Activated CD8-positive, alpha-beta T cell treated with anti-CD3 and anti-CD28 coated beads for 36 hours (primary cell): ENCODE data around the gene ACACB. TPM values are rescaled to one million over a fixed set of nuclear protein-coding genes. Genes with fewer than 3 reads are reported as not detected.

Experiments used
- ATAC-seq: fragments of 200-7000 bp; cut with Tn5 transposase; one replicate; pipeline ENCODE4 v1.10.0; 2021; ENCODE audit warnings: mild to moderate bottlenecking, moderate library complexity
- CTCF ChIA-PET: fragments of 350-600 bp; sonication (Branson Sonifier 250); formaldehyde crosslinking; loops from one replicate; lab custom pipeline; 2021; ENCODE audit warnings: antibody characterized with exemption; lab: Charles Lee
- POLR2A ChIA-PET: fragments of 350-600 bp; sonication (Branson Sonifier 250); formaldehyde crosslinking; loops from one replicate; lab custom pipeline; 2021; ENCODE audit warnings: antibody characterized with exemption; lab: Charles Lee
- DNase-seq: peaks from one replicate; pipeline ENCODE4 v3.0.0-alpha.2; 2020
- H3K27ac Mint-ChIP-seq: one replicate; pipeline ENCODE4 v1.8.0; 2021; ENCODE audit warnings: mild to moderate bottlenecking, mixed read lengths
- H3K27me3 Mint-ChIP-seq: one replicate; pipeline ENCODE4 v1.8.0; 2021; ENCODE audit warnings: mixed read lengths
- H3K36me3 Mint-ChIP-seq: one replicate; pipeline ENCODE4 v1.8.0; 2021; ENCODE audit warnings: low read depth, mixed read lengths
- H3K4me1 Mint-ChIP-seq: one replicate; pipeline ENCODE4 v1.8.0; 2021; ENCODE audit warnings: low read depth, mixed read lengths
- H3K4me3 Mint-ChIP-seq: one replicate; pipeline ENCODE4 v1.8.0; 2021; ENCODE audit warnings: mild to moderate bottlenecking, moderate library complexity, mixed read lengths
- H3K9me3 Mint-ChIP-seq: one replicate; pipeline ENCODE4 v1.8.0; 2021; ENCODE audit warnings: mixed read lengths
- intact Hi-C: fragments of 100-400 bp; cut with micrococcal nuclease; formaldehyde crosslinking; loops from one replicate; pipeline ENCODE4 v1.10.0; 2022
- total RNA-seq, 2 experiments: library from RNA; stranded (reverse); gene quantifications; one replicate each; pipeline ENCODE4 v1.2.3, GENCODE V29; 2021
- TF ChIP-seq, protein P1 (sequence below): fragments of 200-600 bp; IDR thresholded peaks from one replicate; pipeline ENCODE4 v1.8.0; 2022; ENCODE audit warnings: antibody characterized with exemption, mild to moderate bottlenecking

ACACB gene
- total RNA-seq, 2 experiments from 2014 or later: 8.7 to 11.2 TPM

GRCh38 chr12:109131154-109132050, 15.0 kb downstream of the ACACB start:
- ChIA-PET CTCF (interaction anchor here (2.1 kb wide), 1 partner anchor 20 kb away, joined by 6 read pairs; no protein-coding TSS in a partner anchor), POLR2A (no interaction called here)
- Mint-ChIP-seq H3K4me3 (no peak overlapping the region), H3K36me3 (peaks cover 2% of the 10 kb centered on the region), H3K9me3 (peaks cover 4% of the 10 kb centered on the region), H3K27ac (no peak overlapping the region), H3K4me1 (no peaks in the 10 kb centered on the region), H3K27me3 (no peaks in the 10 kb centered on the region)
- intact Hi-C loops: no loop called here
- ATAC-seq (no peak), DNase-seq (no peak)
- TF ChIP-seq, protein P1, sequence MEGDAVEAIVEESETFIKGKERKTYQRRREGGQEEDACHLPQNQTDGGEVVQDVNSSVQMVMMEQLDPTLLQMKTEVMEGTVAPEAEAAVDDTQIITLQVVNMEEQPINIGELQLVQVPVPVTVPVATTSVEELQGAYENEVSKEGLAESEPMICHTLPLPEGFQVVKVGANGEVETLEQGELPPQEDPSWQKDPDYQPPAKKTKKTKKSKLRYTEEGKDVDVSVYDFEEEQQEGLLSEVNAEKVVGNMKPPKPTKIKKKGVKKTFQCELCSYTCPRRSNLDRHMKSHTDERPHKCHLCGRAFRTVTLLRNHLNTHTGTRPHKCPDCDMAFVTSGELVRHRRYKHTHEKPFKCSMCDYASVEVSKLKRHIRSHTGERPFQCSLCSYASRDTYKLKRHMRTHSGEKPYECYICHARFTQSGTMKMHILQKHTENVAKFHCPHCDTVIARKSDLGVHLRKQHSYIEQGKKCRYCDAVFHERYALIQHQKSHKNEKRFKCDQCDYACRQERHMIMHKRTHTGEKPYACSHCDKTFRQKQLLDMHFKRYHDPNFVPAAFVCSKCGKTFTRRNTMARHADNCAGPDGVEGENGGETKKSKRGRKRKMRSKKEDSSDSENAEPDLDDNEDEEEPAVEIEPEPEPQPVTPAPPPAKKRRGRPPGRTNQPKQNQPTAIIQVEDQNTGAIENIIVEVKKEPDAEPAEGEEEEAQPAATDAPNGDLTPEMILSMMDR: no peak

- CTCF ChIA-PET: interaction anchor here (0.9 to 1.9 kb wide), 2 partner anchors 19 to 260 kb away, joined by 3 to 9 read pairs; no protein-coding TSS in a partner anchor
- H3K36me3 Mint-ChIP-seq: peaks cover 2% of the 10 kb centered on the region
- ATAC-seq (no peak), DNase-seq (no peak)
- POLR2A ChIA-PET: no interaction called here
- intact Hi-C loops: no loop called here
- no peak overlapping the region for H3K4me3 Mint-ChIP-seq
- H3K27ac Mint-ChIP-seq: no peak overlapping the region
- H3K27me3 Mint-ChIP-seq: no peaks in the 10 kb centered on the region
- TF ChIP-seq, protein P1: peak; percentile 53
- peaks cover 8% of the 10 kb centered on the region for H3K9me3 Mint-ChIP-seq
- H3K4me1 Mint-ChIP-seq: no peaks in the 10 kb centered on the region
Measured at GRCh38 chr12:109134186-109134917, 18.0 kb downstream of the ACACB start.

- CTCF ChIA-PET: no interaction called here
- DNase-seq: no peak
- no peak overlapping the region for H3K27ac Mint-ChIP-seq
- no peak overlapping the region for H3K4me3 Mint-ChIP-seq
- H3K9me3 Mint-ChIP-seq: peaks cover 8% of the 10 kb centered on the region
- TF ChIP-seq, protein P1: no peak
- POLR2A ChIA-PET: no interaction called here
- peaks cover 2% of the 10 kb centered on the region for H3K36me3 Mint-ChIP-seq
- H3K27me3 Mint-ChIP-seq: no peaks in the 10 kb centered on the region
- no peak for ATAC-seq
- H3K4me1 Mint-ChIP-seq: no peaks in the 10 kb centered on the region
- intact Hi-C loops: no loop called here
Measured at GRCh38 chr12:109137055-109137454, 20.7 kb downstream of the ACACB start.

DNA sequence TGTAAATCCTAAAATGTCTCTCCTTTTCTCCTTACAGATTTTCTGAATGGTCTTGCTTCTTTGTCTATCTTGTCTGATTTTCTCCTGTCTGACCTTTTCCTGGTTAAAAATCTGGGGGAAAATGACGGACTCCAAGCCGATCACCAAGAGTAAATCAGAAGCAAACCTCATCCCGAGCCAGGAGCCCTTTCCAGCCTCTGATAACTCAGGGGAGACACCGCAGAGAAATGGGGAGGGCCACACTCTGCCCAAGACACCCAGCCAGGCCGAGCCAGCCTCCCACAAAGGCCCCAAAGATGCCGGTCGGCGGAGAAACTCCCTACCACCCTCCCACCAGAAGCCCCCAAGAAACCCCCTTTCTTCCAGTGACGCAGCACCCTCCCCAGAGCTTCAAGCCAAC, 23.0 kb downstream of the ACACB start:
- ATAC-seq (no peak), DNase-seq (no peak)
- CTCF ChIA-PET: interaction anchor here (1.5 kb wide), 1 partner anchor 27 kb away, joined by 4 read pairs; no protein-coding TSS in a partner anchor
- Mint-ChIP-seq H3K27me3 (no peaks in the 10 kb centered on the region), H3K4me1 (no peaks in the 10 kb centered on the region), H3K27ac (no peak overlapping the region), H3K4me3 (no peak overlapping the region), H3K36me3 (peaks cover 2% of the 10 kb centered on the region), H3K9me3 (peaks cover 8% of the 10 kb centered on the region)
- POLR2A ChIA-PET: no interaction called here
- TF ChIP-seq, protein P1: no peak
- intact Hi-C loops: no loop called here
